ENCODE data around the gene BCLAF3. TPM values are rescaled to one million over a fixed set of nuclear protein-coding genes. Genes with fewer than 3 reads are reported as not detected.

BCLAF3 gene
- total RNA-seq, 1 experiment from 2014 or later = 1.9 TPM

GRCh38 chrX:19968276-19968675 is 22.6 kb downstream of the BCLAF3 start:
- no peak for DNase-seq (ENCODE audit: low read depth)

- no peak for DNase-seq (ENCODE audit: low read depth)
Measured at GRCh38 chrX:19966056-19966455, 24.8 kb downstream of the BCLAF3 start.

- DNase-seq (ENCODE audit: low read depth) = peak; percentile 36
Measured at GRCh38 chrX:19964017-19964710, 26.7 kb downstream of the BCLAF3 start.

GRCh38 chrX:19960913-19961312 is 29.9 kb downstream of the BCLAF3 start:
- DNase-seq (ENCODE audit: low read depth) = no peak

GRCh38 chrX:19958552-19959486 is 32.0 kb downstream of the BCLAF3 start:
- peak; percentile 4 for DNase-seq (ENCODE audit: low read depth)

GRCh38 chrX:19956923-19957322 is 33.9 kb downstream of the BCLAF3 start:
- DNase-seq (ENCODE audit: low read depth) = peak; percentile 5

GRCh38 chrX:19956306-19956705 is 34.6 kb downstream of the BCLAF3 start:
- DNase-seq (ENCODE audit: low read depth) = no peak

GRCh38 chrX:19955306-19955705 is 35.6 kb downstream of the BCLAF3 start:
- no peak for DNase-seq (ENCODE audit: low read depth)

- no peak for DNase-seq (ENCODE audit: low read depth)
Measured at GRCh38 chrX:19954335-19955096, 36.3 kb downstream of the BCLAF3 start.

GRCh38 chrX:19953145-19953544 is 37.7 kb downstream of the BCLAF3 start:
- DNase-seq (ENCODE audit: low read depth) = no peak

- DNase-seq (ENCODE audit: low read depth) = no peak
Measured at GRCh38 chrX:19949340-19949739, 41.5 kb downstream of the BCLAF3 start.

GRCh38 chrX:19947612-19948011 is 43.2 kb downstream of the BCLAF3 start:
- no peak for DNase-seq (ENCODE audit: low read depth)

Small RNA genes lying within 50 kb of the gene (small RNA-seq; reads per million reads assigned to genes)
- gene MIR23C = not detected
- not detected for gene RF00019

Other genes with a start within 250 kb of the BCLAF3 start
- gene SH3KBP1, start 103.5 kb downstream of the BCLAF3 start, total RNA-seq (2014; rRNA removed; shearing (Covaris generic)) = 55.0 and 62.4 TPM in 2 replicates
- 0.07 TPM in 1 of 2 replicates, not detected in the other for gene MAP7D2, start 125.8 kb upstream of the BCLAF3 start, total RNA-seq (2014; rRNA removed; shearing (Covaris generic))
- gene EIF1AX, start 150.8 kb upstream of the BCLAF3 start, total RNA-seq (2014; rRNA removed; shearing (Covaris generic)) = 47.3 and 57.4 TPM in 2 replicates

Data from HT1080 (cell line).